CD14-positive monocyte (primary cell): Measurements from ENCODE around the gene ZNF511. TPM values are rescaled to one million over a fixed set of nuclear protein-coding genes. Genes with fewer than 3 reads are reported as not detected.

Experiments
- DNase-seq, 3 donors: peaks; one replicate each; pipeline ENCODE4 v3.0.0-alpha.2; 2011 to 2022
- H2AFZ ChIP-seq: 2 replicates; pipeline ENCODE4 v1.6.0; 2012; ENCODE audit warnings: mild to moderate bottlenecking, low read depth, low read length, inconsistent platforms; ENCODE audit not compliant: insufficient read depth, poor library complexity, severe bottlenecking
- H3K27ac ChIP-seq, 2 donors: 1 replicate in 1 of 2; 2 replicates in 1 of 2; pipeline ENCODE4 v1.5.1; 2012 to 2013; ENCODE audit warnings: low read length in 2 of 2, control low read depth in 1 of 2, inconsistent platforms in 1 of 2, low read depth in 1 of 2, mild to moderate bottlenecking in 1 of 2
- H3K27me3 ChIP-seq, 2 donors: one replicate each; pipeline versions ENCODE4 v1.6.0 to v1.6.1; 2011 to 2013; ENCODE audit warnings: low read length in 2 of 2; ENCODE audit not compliant: control insufficient read depth in 2 of 2, insufficient read depth in 2 of 2
- H3K36me3 ChIP-seq, 2 donors: replicated peaks in 1 of 2; 1 replicate in 1 of 2; 2 replicates in 1 of 2; pipeline versions ENCODE4 v1.5.1 to v1.6.1; 2012 to 2013; ENCODE audit warnings: low read length in 2 of 2, control low read depth in 1 of 2, inconsistent platforms in 1 of 2, mild to moderate bottlenecking in 1 of 2; ENCODE audit not compliant: insufficient read depth in 2 of 2, control insufficient read depth in 1 of 2
- H3K4me1 ChIP-seq, 2 donors: 1 replicate in 1 of 2; 2 replicates in 1 of 2; pipeline versions ENCODE4 v1.5.1 to v1.6.1; 2012 to 2013; ENCODE audit warnings: low read length in 2 of 2, control low read depth in 1 of 2, inconsistent platforms in 1 of 2, mild to moderate bottlenecking in 1 of 2, moderate library complexity in 1 of 2; ENCODE audit not compliant: insufficient read depth in 2 of 2, control insufficient read depth in 1 of 2
- H3K4me2 ChIP-seq: replicated peaks from 2 replicates; pipeline ENCODE3; 2012; ENCODE audit warnings: low read length, moderate library complexity, mild to moderate bottlenecking; ENCODE audit not compliant: poor library complexity, severe bottlenecking; ENCODE audit errors: extremely low read depth
- H3K4me3 ChIP-seq, 3 experiments: fragments of 200-600 bp in 1 of 3; sonication (generic) in 1 of 3; replicated peaks in 1 of 3; 1 replicate in 2 of 3; 2 replicates in 1 of 3; pipeline ENCODE4 v1.5.1; 2011 to 2013; ENCODE audit warnings: low read length in 3 of 3, mild to moderate bottlenecking in 3 of 3, control low read depth in 2 of 3, low read depth in 2 of 3, inconsistent platforms in 1 of 3, moderate library complexity in 1 of 3
- H3K79me2 ChIP-seq: 2 replicates; pipeline ENCODE4 v1.6.0; 2012; ENCODE audit warnings: mild to moderate bottlenecking, control low read depth, inconsistent platforms, low read length, moderate library complexity; ENCODE audit not compliant: insufficient read depth
- H3K9ac ChIP-seq: 2 replicates; pipeline ENCODE4 v1.6.0; 2017; ENCODE audit warnings: low read length, mild to moderate bottlenecking; ENCODE audit not compliant: insufficient read depth, poor library complexity, severe bottlenecking
- H3K9me3 ChIP-seq, 2 donors: replicated peaks in 1 of 2; 1 replicate in 1 of 2; 2 replicates in 1 of 2; pipeline versions ENCODE4 v1.5.1 to v1.6.1; 2012 to 2013; ENCODE audit warnings: low read length in 2 of 2, control low read depth in 1 of 2; ENCODE audit not compliant: control insufficient read depth in 1 of 2, insufficient read depth in 1 of 2
- H4K20me1 ChIP-seq: 2 replicates; pipeline ENCODE4 v1.6.0; 2012; ENCODE audit warnings: mild to moderate bottlenecking, low read length, control low read depth, moderate library complexity; ENCODE audit not compliant: insufficient read depth
- H3K27ac Mint-ChIP-seq, 7 donors: one replicate each; pipeline ENCODE4 v1.8.0; 2020; ENCODE audit warnings: mild to moderate bottlenecking in 7 of 7, mixed read lengths in 7 of 7, moderate library complexity in 6 of 7, inconsistent platforms in 2 of 7
- H3K27me3 Mint-ChIP-seq, 3 donors: one replicate each; pipeline ENCODE4 v1.8.0; 2021 to 2022; ENCODE audit warnings: low read depth in 3 of 3, mild to moderate bottlenecking in 3 of 3, mixed read lengths in 3 of 3, moderate library complexity in 3 of 3, inconsistent platforms in 1 of 3
- H3K36me3 Mint-ChIP-seq, 2 donors: one replicate each; pipeline ENCODE4 v1.8.0; 2020; ENCODE audit warnings: mixed read lengths in 2 of 2, inconsistent platforms in 1 of 2, mild to moderate bottlenecking in 1 of 2
- H3K4me1 Mint-ChIP-seq: one replicate; pipeline ENCODE4 v1.8.0; 2020; ENCODE audit warnings: mild to moderate bottlenecking, mixed read lengths
- H3K4me3 Mint-ChIP-seq, 2 donors: one replicate each; pipeline ENCODE4 v1.8.0; 2020; ENCODE audit warnings: mild to moderate bottlenecking in 2 of 2, mixed read lengths in 2 of 2, moderate library complexity in 1 of 2
- H3K9me3 Mint-ChIP-seq, 7 donors: one replicate each; pipeline ENCODE4 v1.8.0; 2020 to 2022; ENCODE audit warnings: mixed read lengths in 7 of 7, mild to moderate bottlenecking in 6 of 7, moderate library complexity in 6 of 7, inconsistent platforms in 2 of 7
- CTCF ChIP-seq: fragments of 200-600 bp; IDR thresholded peaks from one replicate; pipeline ENCODE4 v1.8.0; 2022; ENCODE audit warnings: antibody characterized with exemption, mild to moderate bottlenecking
- WGBS: methylation state at CpG from one replicate; pipeline ENCODE4 v1.1.5; 2013; ENCODE audit warnings: missing lambda C conversion rate; ENCODE audit not compliant: insufficient coverage; 5-methylcytosine and 5-hydroxymethylcytosine counted together
- intact Hi-C, 2 donors: fragments of 100-400 bp; cut with micrococcal nuclease; formaldehyde crosslinking; loops; one replicate each; pipeline versions ENCODE4 v1.15.0 to v1.15.1; 2023
- polyA plus RNA-seq, 3 donors: library from polyadenylated mRNA; depleted of rRNA in 1 of 3; unstranded in 2 of 3; stranded (reverse) in 1 of 3; fragments of 300-500 nt in 2 of 3; fragments of >200 nt in 1 of 3; fragmentation: Illumina TruSeq in 2 of 3; gene quantifications; 1 replicate in 2 of 3; 2 replicates in 1 of 3; pipeline ENCODE4 v1.2.3, GENCODE V29; 2012 to 2021

The ZNF511 gene
- polyA plus RNA-seq, 3 donors, result 30.3 to 118 (median 84.7) TPM

- no peak for DNase-seq
- 60% methylated on average over 7 of the region's 9 CpGs for WGBS
- Mint-ChIP-seq H3K9me3 (peaks cover 0 to 5% (median 2%) of the 10 kb centered on the region in 7 donors), H3K27ac (no peak overlapping the region), H3K4me1 (no peaks in the 10 kb centered on the region), H3K36me3 (no peaks in the 10 kb centered on the region), H3K27me3 (peaks cover 26 to 48% (median 33%) of the 10 kb centered on the region in 3 donors), H3K4me3 (no peak overlapping the region)
- Histone ChIP-seq H3K9ac (no peak overlapping the region), H2AFZ (no peak overlapping the region), H3K4me2 (no peak overlapping the region), H3K79me2 (no peaks in the 10 kb centered on the region), H4K20me1 (no peaks in the 10 kb centered on the region), H3K27ac (no peak overlapping the region), H3K4me3 (no peak overlapping the region), H3K4me1 (no peaks in the 10 kb centered on the region), H3K36me3 (no peaks in the 10 kb centered on the region), H3K9me3 (peaks cover 0 to 3% of the 10 kb centered on the region in 2 donors), H3K27me3 (peaks cover 0 to 23% of the 10 kb centered on the region in 2 donors)
- no peak for TF ChIP-seq CTCF
- intact Hi-C loops, result no loop called here
These were observed 34.8 kb downstream of the ZNF511 start for GRCh38 chr10:133343558-133343957.

- Histone ChIP-seq H3K79me2 (no peaks in the 10 kb centered on the region), H3K27me3 (peaks cover 0 to 23% of the 10 kb centered on the region in 2 donors), H3K36me3 (no peaks in the 10 kb centered on the region), H3K4me2 (no peak overlapping the region), H3K4me1 (no peaks in the 10 kb centered on the region), H3K9ac (no peak overlapping the region), H2AFZ (no peak overlapping the region), H3K4me3 (no peak overlapping the region), H3K9me3 (peaks cover 0 to 3% of the 10 kb centered on the region in 2 donors), H4K20me1 (no peaks in the 10 kb centered on the region), H3K27ac (no peak overlapping the region)
- H3K4me3 Mint-ChIP-seq, result no peak overlapping the region
- TF ChIP-seq CTCF, result no peak
- H3K27ac Mint-ChIP-seq, result no peak overlapping the region
- no peaks in the 10 kb centered on the region for H3K4me1 Mint-ChIP-seq
- no peak for DNase-seq
- WGBS, result 82% methylated on average over 4 of the region's 5 CpGs
- peaks cover 29 to 48% (median 33%) of the 10 kb centered on the region in 3 donors for H3K27me3 Mint-ChIP-seq
- intact Hi-C loops, result no loop called here
- no peaks in the 10 kb centered on the region for H3K36me3 Mint-ChIP-seq
- peaks cover 0 to 5% (median 2%) of the 10 kb centered on the region in 7 donors for H3K9me3 Mint-ChIP-seq
These were observed 35.5 kb downstream of the ZNF511 start for GRCh38 chr10:133344236-133344635.
